Smooth muscle cell (in vitro differentiated cells): ENCODE measurements around the gene NCEH1. TPM values are rescaled to one million over a fixed set of nuclear protein-coding genes. Genes with fewer than 3 reads are reported as not detected.
A peak's percentile ranks its signal among the peaks of the same experiment; 100 is the strongest.

Source experiments
- DNase-seq: peaks from one replicate; lab custom pipeline; 2025; ENCODE audit not compliant: unreplicated experiment; lab: John Stamatoyannopoulos, UW
- H2AFZ ChIP-seq: fragments of 200-600 bp; sonication (generic); 2 replicates; pipeline ENCODE4 v1.6.0; 2016; ENCODE audit warnings: antibody characterized with exemption, low read depth, mild to moderate bottlenecking
- H3F3A ChIP-seq: fragments of 200-600 bp; sonication (generic); 2 replicates; pipeline ENCODE4 v1.6.0; 2017; ENCODE audit warnings: antibody characterized with exemption, low read depth
- H3K27ac ChIP-seq: fragments of 200-600 bp; sonication (generic); 2 replicates; pipeline ENCODE4 v1.5.1; 2016; ENCODE audit warnings: low read depth, mild to moderate bottlenecking
- H3K27me3 ChIP-seq: fragments of 200-600 bp; sonication (generic); 2 replicates; pipeline ENCODE4 v1.6.1; 2016; ENCODE audit warnings: low read depth, mild to moderate bottlenecking
- H3K36me3 ChIP-seq: fragments of 200-600 bp; sonication (generic); 2 replicates; pipeline ENCODE4 v1.5.1; 2016; ENCODE audit warnings: low read depth
- H3K4me1 ChIP-seq: fragments of 200-600 bp; sonication (generic); 2 replicates; pipeline ENCODE4 v1.5.1; 2016; ENCODE audit warnings: low read depth
- H3K4me2 ChIP-seq: fragments of 200-600 bp; sonication (generic); 2 replicates; pipeline ENCODE4 v1.6.0; 2016; ENCODE audit warnings: mild to moderate bottlenecking
- H3K4me3 ChIP-seq: fragments of 200-600 bp; sonication (generic); 2 replicates; pipeline ENCODE4 v1.5.1; 2016; ENCODE audit warnings: mild to moderate bottlenecking
- H3K79me2 ChIP-seq: fragments of 200-600 bp; sonication (generic); 2 replicates; pipeline ENCODE4 v1.6.0; 2016; ENCODE audit warnings: low read depth, mild to moderate bottlenecking
- H3K9ac ChIP-seq: fragments of 200-600 bp; sonication (generic); 2 replicates; pipeline ENCODE4 v1.6.0; 2016; ENCODE audit warnings: low read depth
- H3K9me3 ChIP-seq: fragments of 200-600 bp; sonication (generic); replicated peaks from 2 replicates; pipeline ENCODE4 v1.5.1; 2016; ENCODE audit warnings: low read depth
- H4K20me1 ChIP-seq: fragments of 200-600 bp; sonication (generic); 2 replicates; pipeline ENCODE4 v1.6.0; 2016; ENCODE audit warnings: low read depth
- CTCF ChIP-seq: fragments of 200-600 bp; sonication (generic); IDR thresholded peaks from 2 replicates; pipeline ENCODE4 v1.5.1; 2017; ENCODE audit warnings: borderline replicate concordance, mild to moderate bottlenecking, antibody characterized with exemption; ENCODE audit not compliant: insufficient read depth, poor library complexity, severe bottlenecking
- WGBS: methylation state at CpG from one replicate; pipeline ENCODE4 v1.1.7; 2016; ENCODE audit warnings: low lambda C conversion rate; 5-methylcytosine and 5-hydroxymethylcytosine counted together
- polyA plus RNA-seq: library from polyadenylated mRNA; unstranded; fragments of >200 nt; fragmentation: Nextera tagmentation; extraction: Ambion mirVana; gene quantifications from 2 replicates; pipeline ENCODE4 v1.2.1, GENCODE V29; 2016
- total RNA-seq: library from RNA; depleted of rRNA; stranded (reverse); fragments of >200 nt; gene quantifications from 2 replicates; pipeline ENCODE4 v1.2.3, GENCODE V29; 2014

Gene NCEH1
- total and polyA plus RNA-seq, 2 experiments from 2014 or later, result 1.9 to 5.3 TPM

GRCh38 chr3:172625404-172625803, 85.5 kb downstream of the NCEH1 start:
- H3K36me3 ChIP-seq, result no peaks in the 10 kb centered on the region
- no peak for TF ChIP-seq CTCF
- no peak overlapping the region for H3K4me2 ChIP-seq
- H3F3A ChIP-seq, result no peaks in the 10 kb centered on the region
- no peaks in the 10 kb centered on the region for H3K79me2 ChIP-seq
- H3K4me1 ChIP-seq, result no peaks in the 10 kb centered on the region
- H3K9ac ChIP-seq, result no peak overlapping the region
- no peak overlapping the region for H2AFZ ChIP-seq
- no peak for DNase-seq
- H3K9me3 ChIP-seq, result no peaks in the 10 kb centered on the region
- 96% methylated on average over 2 of the region's 2 CpGs for WGBS
- H4K20me1 ChIP-seq, result no peaks in the 10 kb centered on the region
- no peaks in the 10 kb centered on the region for H3K27me3 ChIP-seq
- H3K4me3 ChIP-seq, result no peak overlapping the region
- H3K27ac ChIP-seq, result no peak overlapping the region

GRCh38 chr3:172624999-172625398, 85.9 kb downstream of the NCEH1 start:
- Histone ChIP-seq H3K27me3 (no peaks in the 10 kb centered on the region), H3K4me1 (no peaks in the 10 kb centered on the region), H3K4me2 (no peak overlapping the region), H3K4me3 (no peak overlapping the region), H4K20me1 (no peaks in the 10 kb centered on the region), H3K36me3 (no peaks in the 10 kb centered on the region), H2AFZ (no peak overlapping the region), H3K27ac (no peak overlapping the region), H3K9ac (no peak overlapping the region), H3K79me2 (no peaks in the 10 kb centered on the region), H3F3A (no peaks in the 10 kb centered on the region), H3K9me3 (no peaks in the 10 kb centered on the region)
- WGBS, result 94% methylated on average over 9 of the region's 9 CpGs
- no peak for TF ChIP-seq CTCF
- no peak for DNase-seq

GRCh38 chr3:172622916-172623700, 87.8 kb downstream of the NCEH1 start:
- H3K9me3 ChIP-seq, result no peaks in the 10 kb centered on the region
- H3K36me3 ChIP-seq, result no peaks in the 10 kb centered on the region
- H3K4me3 ChIP-seq, result peak overlapping the region; percentile 13
- H2AFZ ChIP-seq, result peak overlapping the region; percentile 18
- peak; percentile 68 for TF ChIP-seq CTCF
- no peaks in the 10 kb centered on the region for H3F3A ChIP-seq
- no peaks in the 10 kb centered on the region for H3K4me1 ChIP-seq
- H4K20me1 ChIP-seq, result no peaks in the 10 kb centered on the region
- H3K9ac ChIP-seq, result no peak overlapping the region
- 33% methylated on average over 10 of the region's 10 CpGs for WGBS
- no peaks in the 10 kb centered on the region for H3K27me3 ChIP-seq
- H3K4me2 ChIP-seq, result peak overlapping the region; percentile 41
- no peak overlapping the region for H3K27ac ChIP-seq
- H3K79me2 ChIP-seq, result no peaks in the 10 kb centered on the region
- no peak for DNase-seq

- no peak overlapping the region for H3K4me2 ChIP-seq
- no peak overlapping the region for H2AFZ ChIP-seq
- DNase-seq, result no peak
- H3K9me3 ChIP-seq, result no peaks in the 10 kb centered on the region
- TF ChIP-seq CTCF, result no peak
- H3K4me3 ChIP-seq, result no peak overlapping the region
- H3K36me3 ChIP-seq, result no peaks in the 10 kb centered on the region
- H3K9ac ChIP-seq, result no peak overlapping the region
- H3F3A ChIP-seq, result no peaks in the 10 kb centered on the region
- H4K20me1 ChIP-seq, result no peaks in the 10 kb centered on the region
- H3K27ac ChIP-seq, result no peak overlapping the region
- H3K79me2 ChIP-seq, result no peaks in the 10 kb centered on the region
- 73% methylated on average over 2 of the region's 2 CpGs for WGBS
- H3K4me1 ChIP-seq, result no peaks in the 10 kb centered on the region
- no peaks in the 10 kb centered on the region for H3K27me3 ChIP-seq
These were observed 88.7 kb downstream of the NCEH1 start for GRCh38 chr3:172622156-172622555.
